Measurements from ENCODE around the gene ZMYND11. TPM values are rescaled to one million over a fixed set of nuclear protein-coding genes. Genes with fewer than 3 reads are reported as not detected.

Gene ZMYND11
- total and polyA plus RNA-seq, 8 donors, result 11.9 to 288 (median 42.4) TPM

DNA sequence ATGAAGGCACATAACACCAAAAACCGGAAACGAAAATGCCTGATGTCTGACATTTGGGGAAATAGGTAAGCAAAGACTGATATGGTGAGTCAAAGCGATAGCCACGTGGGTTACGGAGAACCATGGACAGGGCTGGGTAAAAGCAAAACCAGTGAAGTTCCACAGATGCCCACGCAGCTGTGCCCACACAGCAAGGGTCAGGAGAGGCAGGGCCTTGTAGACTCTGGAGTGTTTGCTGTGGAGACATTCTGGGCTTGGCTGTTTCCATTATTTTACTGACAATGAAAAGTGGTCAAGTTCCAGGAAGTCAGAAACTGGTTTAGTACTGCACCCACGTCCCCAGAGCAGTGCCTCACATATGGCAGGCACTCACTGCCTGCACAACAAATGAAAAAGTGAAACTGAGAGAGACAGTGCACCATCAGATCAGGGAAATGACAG is 148.7 kb downstream of the ZMYND11 start:
- Histone ChIP-seq H3K4me1 (peaks cover 0 to 7% (median 0%) of the 10 kb centered on the region in 4 donors), H3K36me3 (peaks cover 21 to 95% (median 91%) of the 10 kb centered on the region in 4 donors), H3K27ac (no peak overlapping the region), H3K9me3 (no peaks in the 10 kb centered on the region), H3K4me3 (no peak overlapping the region), H3K27me3 (no peaks in the 10 kb centered on the region)
- 77 to 87% (median 83%) methylated on average over 7 of the region's 7 CpGs for WGBS, 5 donors
- DNase-seq, result no peak
- no peak for TF ChIP-seq POLR2AphosphoS5 (IDR thresholded peaks at IDR 0.05)
- intact Hi-C loops (cut with DNase I; ENCODE audit: low total_unique reads), result no loop called here

DNA sequence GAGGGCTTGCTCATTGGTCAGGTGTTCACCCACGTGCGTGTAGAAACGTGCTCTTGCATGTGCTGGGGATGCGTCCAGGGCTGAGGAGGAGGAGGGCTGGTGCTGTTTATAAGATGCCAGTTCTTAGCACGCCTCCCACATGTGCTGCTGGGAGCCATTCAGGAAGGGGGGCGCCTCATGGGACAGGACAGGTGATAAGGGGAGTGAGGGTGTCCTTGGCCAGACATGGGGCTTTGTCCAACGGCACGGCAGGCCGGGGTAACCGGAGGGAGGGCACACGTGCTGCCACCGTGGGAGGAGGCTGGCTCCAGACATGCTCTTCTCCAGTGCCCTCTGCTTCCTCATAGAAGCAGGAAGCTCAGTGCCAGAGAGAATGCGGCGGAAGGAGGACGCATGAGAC is 150.0 kb downstream of the ZMYND11 start:
- intact Hi-C loops (cut with DNase I; ENCODE audit: low total_unique reads), result no loop called here
- no peak overlapping the region for H3K4me3 ChIP-seq
- no peaks in the 10 kb centered on the region for H3K27me3 ChIP-seq
- H3K4me1 ChIP-seq, result peaks cover 0 to 7% (median 0%) of the 10 kb centered on the region in 4 donors
- H3K27ac ChIP-seq, result no peak overlapping the region
- WGBS, 5 donors, result 83 to 87% (median 86%) methylated on average over 15 of the region's 15 CpGs
- no peak for DNase-seq
- H3K36me3 ChIP-seq, result peaks cover 20 to 94% (median 89%) of the 10 kb centered on the region in 4 donors
- TF ChIP-seq POLR2A (IDR thresholded peaks at IDR 0.05), result no peak
- TF ChIP-seq EP300 (IDR thresholded peaks at IDR 0.05), result no peak
- no peak for TF ChIP-seq POLR2AphosphoS5 (IDR thresholded peaks at IDR 0.05)
- TF ChIP-seq, protein P1, sequence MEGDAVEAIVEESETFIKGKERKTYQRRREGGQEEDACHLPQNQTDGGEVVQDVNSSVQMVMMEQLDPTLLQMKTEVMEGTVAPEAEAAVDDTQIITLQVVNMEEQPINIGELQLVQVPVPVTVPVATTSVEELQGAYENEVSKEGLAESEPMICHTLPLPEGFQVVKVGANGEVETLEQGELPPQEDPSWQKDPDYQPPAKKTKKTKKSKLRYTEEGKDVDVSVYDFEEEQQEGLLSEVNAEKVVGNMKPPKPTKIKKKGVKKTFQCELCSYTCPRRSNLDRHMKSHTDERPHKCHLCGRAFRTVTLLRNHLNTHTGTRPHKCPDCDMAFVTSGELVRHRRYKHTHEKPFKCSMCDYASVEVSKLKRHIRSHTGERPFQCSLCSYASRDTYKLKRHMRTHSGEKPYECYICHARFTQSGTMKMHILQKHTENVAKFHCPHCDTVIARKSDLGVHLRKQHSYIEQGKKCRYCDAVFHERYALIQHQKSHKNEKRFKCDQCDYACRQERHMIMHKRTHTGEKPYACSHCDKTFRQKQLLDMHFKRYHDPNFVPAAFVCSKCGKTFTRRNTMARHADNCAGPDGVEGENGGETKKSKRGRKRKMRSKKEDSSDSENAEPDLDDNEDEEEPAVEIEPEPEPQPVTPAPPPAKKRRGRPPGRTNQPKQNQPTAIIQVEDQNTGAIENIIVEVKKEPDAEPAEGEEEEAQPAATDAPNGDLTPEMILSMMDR (IDR thresholded peaks at IDR 0.05), result no peak
- H3K9me3 ChIP-seq, result no peaks in the 10 kb centered on the region

DNA sequence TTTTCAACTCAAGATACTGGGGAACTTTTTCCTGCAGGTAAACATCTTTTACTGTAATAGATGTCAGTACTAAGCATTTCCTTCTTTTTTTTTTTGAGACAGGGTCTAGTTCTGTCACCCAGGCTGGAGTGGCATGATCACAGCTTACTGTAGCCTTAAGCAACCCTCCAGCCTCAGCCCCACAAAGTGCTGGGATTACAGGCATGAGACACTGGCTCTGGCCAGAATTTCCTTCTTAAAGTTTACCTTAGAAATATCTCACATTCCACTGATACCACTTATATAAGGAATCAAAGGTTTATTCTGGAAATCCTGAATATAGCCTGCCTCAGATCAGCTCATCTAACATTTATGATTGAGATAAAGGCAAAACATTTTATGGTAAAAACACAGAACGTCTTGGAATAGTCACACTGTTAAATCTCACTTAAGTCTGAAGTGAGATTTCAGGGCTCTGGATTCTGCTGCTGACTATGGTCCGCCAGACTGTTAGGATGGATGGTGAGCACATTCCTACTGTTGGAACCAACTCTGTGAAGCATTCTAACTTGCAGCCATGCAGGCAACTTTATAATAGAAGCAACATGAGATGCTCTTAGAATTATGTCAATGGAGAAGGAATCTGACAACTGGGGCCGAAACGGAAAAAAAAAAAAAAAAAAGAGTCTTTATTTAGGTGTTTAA is 151.9 kb downstream of the ZMYND11 start:
- no peak overlapping the region for H3K27ac ChIP-seq
- H3K4me3 ChIP-seq, result no peak overlapping the region
- WGBS, 5 donors, result 64 to 79% (median 75%) methylated on average over 4 of the region's 4 CpGs
- H3K9me3 ChIP-seq, result no peaks in the 10 kb centered on the region
- intact Hi-C loops (cut with DNase I; ENCODE audit: low total_unique reads), result no loop called here
- no peak for DNase-seq
- H3K36me3 ChIP-seq, result peaks cover 16 to 94% (median 85%) of the 10 kb centered on the region in 4 donors
- H3K4me1 ChIP-seq, result peaks cover 0 to 7% (median 0%) of the 10 kb centered on the region in 4 donors
- H3K27me3 ChIP-seq, result no peaks in the 10 kb centered on the region
- no peak for TF ChIP-seq POLR2A (IDR thresholded peaks at IDR 0.05)
- TF ChIP-seq, protein P1 (IDR thresholded peaks at IDR 0.05), result no peak
- no peak for TF ChIP-seq POLR2AphosphoS5 (IDR thresholded peaks at IDR 0.05)
- no peak for TF ChIP-seq EP300 (IDR thresholded peaks at IDR 0.05)

DNA sequence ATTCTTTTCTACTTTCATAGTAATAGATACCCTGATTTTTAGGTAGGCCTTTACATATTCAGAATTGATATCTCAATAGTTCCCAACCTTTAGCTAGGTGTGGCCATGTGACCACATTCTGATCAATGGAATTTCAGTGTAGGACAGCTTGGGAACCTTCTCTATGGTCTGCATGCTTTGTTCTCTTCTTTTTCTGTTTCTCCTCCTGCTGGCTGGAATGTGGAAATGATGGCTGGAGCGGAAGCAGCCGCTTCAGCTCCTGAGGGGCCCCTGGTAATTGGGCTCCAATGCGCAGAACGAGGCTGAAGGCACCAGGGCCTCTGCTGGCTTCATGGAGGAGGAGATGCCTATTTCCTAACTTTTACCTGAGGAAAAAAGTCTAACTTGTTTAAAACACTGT is 152.6 kb downstream of the ZMYND11 start:
- intact Hi-C loops (cut with DNase I; ENCODE audit: low total_unique reads), result no loop called here

More for the DNA sequence above, 152.6 kb downstream of the ZMYND11 start:
- no peak overlapping the region for H3K27ac ChIP-seq
- no peaks in the 10 kb centered on the region for H3K9me3 ChIP-seq
- TF ChIP-seq EP300 (IDR thresholded peaks at IDR 0.05) (no peak), POLR2A (IDR thresholded peaks at IDR 0.05) (no peak), POLR2AphosphoS5 (IDR thresholded peaks at IDR 0.05) (no peak)
- TF ChIP-seq, protein P1 (IDR thresholded peaks at IDR 0.05), result no peak
- peaks cover 10 to 94% (median 83%) of the 10 kb centered on the region in 4 donors for H3K36me3 ChIP-seq
- 97 to 99% (median 98%) methylated on average over 4 of the region's 4 CpGs for WGBS, 5 donors
- H3K27me3 ChIP-seq, result no peaks in the 10 kb centered on the region
- no peak overlapping the region for H3K4me3 ChIP-seq
- DNase-seq, result no peak
- H3K4me1 ChIP-seq, result peaks cover 0 to 7% (median 0%) of the 10 kb centered on the region in 4 donors

Measured in stomach (tissue), 9 donors.